Hepatocyte (in vitro differentiated cells): ENCODE measurements around the gene TPGS1. TPM values are rescaled to one million over a fixed set of nuclear protein-coding genes. Genes with fewer than 3 reads are reported as not detected.

ENCODE experiments used
- DNase-seq: peaks from one replicate; pipeline ENCODE4 v3.0.0-alpha.2; 2016; ENCODE audit warnings: low spot score
- H2AFZ ChIP-seq: fragments of 200-600 bp; sonication (generic); 2 replicates; pipeline ENCODE4 v1.6.0; 2016; ENCODE audit warnings: antibody characterized with exemption, mild to moderate bottlenecking
- H3K27ac ChIP-seq: fragments of 200-600 bp; sonication (generic); 2 replicates; pipeline ENCODE4 v1.5.1; 2016; ENCODE audit warnings: mild to moderate bottlenecking
- H3K27me3 ChIP-seq: fragments of 200-600 bp; sonication (generic); 2 replicates; pipeline ENCODE4 v1.6.1; 2016
- H3K36me3 ChIP-seq: fragments of 200-600 bp; sonication (generic); replicated peaks from 2 replicates; pipeline ENCODE4 v1.5.1; 2016; ENCODE audit warnings: low read depth; ENCODE audit not compliant: insufficient read depth
- H3K4me1 ChIP-seq: fragments of 200-600 bp; sonication (generic); 2 replicates; pipeline ENCODE4 v1.5.1; 2016; ENCODE audit warnings: mild to moderate bottlenecking, moderate library complexity; ENCODE audit not compliant: insufficient read depth
- H3K4me2 ChIP-seq: fragments of 200-600 bp; sonication (generic); 2 replicates; pipeline ENCODE4 v1.6.0; 2016
- H3K4me3 ChIP-seq: fragments of 200-600 bp; sonication (generic); 2 replicates; pipeline ENCODE4 v1.5.1; 2016; ENCODE audit warnings: mild to moderate bottlenecking
- H3K79me2 ChIP-seq: fragments of 200-600 bp; sonication (generic); 2 replicates; pipeline ENCODE4 v1.6.0; 2017; ENCODE audit warnings: mild to moderate bottlenecking
- H3K9me2 ChIP-seq: fragments of 200-600 bp; sonication (generic); replicated peaks from 2 replicates; pipeline ENCODE4 v1.6.0; 2017; ENCODE audit warnings: mild to moderate bottlenecking; ENCODE audit not compliant: insufficient read depth
- H3K9me3 ChIP-seq: fragments of 200-600 bp; sonication (generic); 2 replicates; pipeline ENCODE4 v1.5.1; 2016; ENCODE audit warnings: low read depth, mild to moderate bottlenecking
- H4K20me1 ChIP-seq: fragments of 200-600 bp; sonication (generic); 2 replicates; pipeline ENCODE4 v1.6.0; 2016; ENCODE audit warnings: mild to moderate bottlenecking; ENCODE audit not compliant: insufficient read depth, poor library complexity, severe bottlenecking
- CTCF ChIP-seq: fragments of 200-600 bp; sonication (generic); IDR thresholded peaks from 2 replicates; pipeline ENCODE4 v1.5.1; 2016; ENCODE audit warnings: antibody characterized with exemption, mild to moderate bottlenecking; ENCODE audit not compliant: poor library complexity
- EZH2 ChIP-seq: fragments of 200-600 bp; sonication (generic); IDR thresholded peaks from 2 replicates; pipeline ENCODE4 v1.6.1; 2016; ENCODE audit warnings: antibody characterized with exemption, mild to moderate bottlenecking, borderline replicate concordance
- EZH2phosphoT487 ChIP-seq: fragments of 200-600 bp; sonication (generic); IDR thresholded peaks from one replicate; pipeline ENCODE4 v1.6.1; 2018; ENCODE audit warnings: antibody characterized with exemption, mild to moderate bottlenecking, low read depth, moderate library complexity; ENCODE audit not compliant: unreplicated experiment, severe bottlenecking
- WGBS: methylation state at CpG from one replicate; pipeline ENCODE4 v1.1.6; 2016; ENCODE audit warnings: low lambda C conversion rate; ENCODE audit errors: missing lambda C conversion rate; 5-methylcytosine and 5-hydroxymethylcytosine counted together
- polyA plus RNA-seq: library from polyadenylated mRNA; unstranded; fragments of >200 nt; fragmentation: Nextera tagmentation; extraction: Ambion mirVana; gene quantifications from 2 replicates; pipeline ENCODE4 v1.2.1, GENCODE V29; 2016
- total RNA-seq: library from RNA; depleted of rRNA; stranded (reverse); fragments of >200 nt; gene quantifications from 2 replicates; pipeline ENCODE4 v1.2.3, GENCODE V29; 2014

Gene TPGS1
- total and polyA plus RNA-seq, 2 experiments from 2014 or later, result 44.9 to 61.0 TPM

- Histone ChIP-seq H3K4me1 (peaks cover 12% of the 10 kb centered on the region), H3K36me3 (no peaks in the 10 kb centered on the region), H2AFZ (no peak overlapping the region), H3K27me3 (no peaks in the 10 kb centered on the region), H3K4me2 (no peak overlapping the region), H3K9me3 (no peaks in the 10 kb centered on the region), H4K20me1 (no peaks in the 10 kb centered on the region), H3K4me3 (no peak overlapping the region), H3K9me2 (no peaks in the 10 kb centered on the region), H3K27ac (no peak overlapping the region), H3K79me2 (no peaks in the 10 kb centered on the region)
- 84% methylated on average over 30 of the region's 31 CpGs for WGBS
- TF ChIP-seq EZH2 (no peak), EZH2phosphoT487 (no peak), CTCF (no peak)
- DNase-seq, result no peak
These were observed 49.5 kb downstream of the TPGS1 start for GRCh38 chr19:556611-557382.

- DNase-seq, result no peak
- Histone ChIP-seq H3K79me2 (no peaks in the 10 kb centered on the region), H3K4me2 (no peak overlapping the region), H3K4me1 (peaks cover 12% of the 10 kb centered on the region), H4K20me1 (no peaks in the 10 kb centered on the region), H3K9me3 (no peaks in the 10 kb centered on the region), H3K27ac (peak overlapping the region; percentile 48), H3K27me3 (no peaks in the 10 kb centered on the region), H2AFZ (no peak overlapping the region), H3K36me3 (no peaks in the 10 kb centered on the region), H3K4me3 (no peak overlapping the region), H3K9me2 (no peaks in the 10 kb centered on the region)
- TF ChIP-seq EZH2 (no peak), CTCF (no peak), EZH2phosphoT487 (no peak)
- WGBS, result 67% methylated on average over 18 of the region's 21 CpGs
These were observed 51.6 kb downstream of the TPGS1 start for GRCh38 chr19:558770-559439.

GRCh38 chr19:560121-560520 is 52.8 kb downstream of the TPGS1 start:
- Histone ChIP-seq H3K36me3 (no peaks in the 10 kb centered on the region), H3K4me2 (no peak overlapping the region), H3K4me3 (no peak overlapping the region), H3K79me2 (no peaks in the 10 kb centered on the region), H3K27me3 (no peaks in the 10 kb centered on the region), H3K4me1 (peaks cover 12% of the 10 kb centered on the region), H3K9me2 (no peaks in the 10 kb centered on the region), H3K27ac (no peak overlapping the region), H2AFZ (no peak overlapping the region), H3K9me3 (no peaks in the 10 kb centered on the region), H4K20me1 (no peaks in the 10 kb centered on the region)
- WGBS, result 85% methylated on average over 12 of the region's 12 CpGs
- DNase-seq, result no peak
- TF ChIP-seq EZH2, result no peak
- TF ChIP-seq EZH2phosphoT487, result no peak
- TF ChIP-seq CTCF, result no peak
